HepG2 (cell line): ENCODE results near the gene KRTAP1-5.

Experiments used
- CTCF ChIP-seq: sonication (generic); formaldehyde crosslinking; IDR thresholded peaks from 2 replicates; pipeline ENCODE4 v1.5.0; 2020; ENCODE audit warnings: mild to moderate bottlenecking, missing genetic modification reagents, moderate library complexity
- EHMT2 ChIP-seq: fragments of 200-600 bp; sonication (generic); IDR thresholded peaks from 2 replicates; pipeline ENCODE4 v1.7.0; 2017; ENCODE audit warnings: antibody characterized with exemption, low read depth, low read length, borderline replicate concordance
- KDM5B ChIP-seq: sonication (generic); formaldehyde crosslinking; IDR thresholded peaks from 2 replicates; pipeline ENCODE4 v1.4.0; 2020; ENCODE audit warnings: missing genetic modification reagents, mild to moderate bottlenecking, borderline replicate concordance
- POLR2A ChIP-seq, 2 experiments: IDR thresholded peaks; 2 replicates each; pipeline ENCODE4 v1.6.1; 2011; ENCODE audit warnings: low read depth in 2 of 2, low read length in 2 of 2, mild to moderate bottlenecking in 1 of 2, moderate library complexity in 1 of 2; ENCODE audit not compliant: insufficient read depth in 1 of 2
- RBFOX2 ChIP-seq: fragments of 200-400 bp; formaldehyde crosslinking; IDR thresholded peaks from 2 replicates; pipeline ENCODE4 v1.6.1; 2017; ENCODE audit warnings: low read depth, mild to moderate bottlenecking, low read length
- SKI ChIP-seq: fragments of 450-650 bp; IDR thresholded peaks from one replicate; pipeline ENCODE4 v1.6.1; 2018; ENCODE audit warnings: mild to moderate bottlenecking; ENCODE audit not compliant: partially characterized antibody
- ZBTB26 ChIP-seq: IDR thresholded peaks from 2 replicates; pipeline ENCODE4 v1.6.1; 2016; ENCODE audit warnings: missing compliant biosample characterization, missing genetic modification reagents, borderline replicate concordance
- ZNF274 ChIP-seq: sonication (generic); formaldehyde crosslinking; IDR thresholded peaks from 2 replicates; pipeline ENCODE4 v1.5.1; 2020; ENCODE audit warnings: mild to moderate bottlenecking, missing genetic modification reagents

GRCh38 chr17:41076788-41077187 lies 49.8 kb upstream of the KRTAP1-5 start:
- no peak for TF ChIP-seq SKI
- TF ChIP-seq ZNF274 (CRISPR knock-in tag): no peak
- no peak for TF ChIP-seq RBFOX2
- TF ChIP-seq CTCF: no peak
- TF ChIP-seq POLR2A (IDR thresholded peaks at IDR 0.05; ENCODE audit: insufficient read depth in 1 of 2, low read depth in 2 of 2, low read length in 2 of 2): no peak
- TF ChIP-seq EHMT2: no peak
- TF ChIP-seq ZBTB26: no peak
- TF ChIP-seq KDM5B (CRISPR knock-in tag): no peak
